ENCODE results near the gene LFNG.
A peak's percentile ranks its signal among the peaks of the same experiment; 100 is the strongest.

Gene LFNG

GRCh38 chr7:2519119-2519930 is at the start of gene LFNG:
LFNG (plus strand) TSS chr7:2519774; CDS start chr7:2519862, 88 bp downstream.
- DNase-seq (ENCODE audit: low read depth) = peak; percentile 73

GRCh38 chr7:2470204-2471021 is 49.2 kb upstream of the LFNG start:
- DNase-seq (ENCODE audit: low read depth) = no peak

GRCh38 chr7:2471022-2471329 is 48.6 kb upstream of the LFNG start:
- DNase-seq (ENCODE audit: low read depth) = no peak

GRCh38 chr7:2471396-2471795 is 48.2 kb upstream of the LFNG start:
- no peak for DNase-seq (ENCODE audit: low read depth)

- no peak for DNase-seq (ENCODE audit: low read depth)
These were observed 46.8 kb upstream of the LFNG start for GRCh38 chr7:2472739-2473138.

- no peak for DNase-seq (ENCODE audit: low read depth)
These were observed 45.9 kb upstream of the LFNG start for GRCh38 chr7:2473496-2474180.

GRCh38 chr7:2474224-2474623 is 45.4 kb upstream of the LFNG start:
- no peak for DNase-seq (ENCODE audit: low read depth)

- DNase-seq (ENCODE audit: low read depth) = no peak
These were observed 44.5 kb upstream of the LFNG start for GRCh38 chr7:2474813-2475677.

- no peak for DNase-seq (ENCODE audit: low read depth)
These were observed 43.9 kb upstream of the LFNG start for GRCh38 chr7:2475678-2476015.

GRCh38 chr7:2476298-2476697 is 43.3 kb upstream of the LFNG start, which contains the start of gene GRIFIN:
GRIFIN (minus strand) TSS chr7:2476398; CDS start chr7:2476383, 15 bp downstream.
- no peak for DNase-seq (ENCODE audit: low read depth)

- DNase-seq (ENCODE audit: low read depth) = no peak
These were observed 42.7 kb upstream of the LFNG start for GRCh38 chr7:2476776-2477446.

- peak; percentile 88 for DNase-seq (ENCODE audit: low read depth)
These were observed 41.9 kb upstream of the LFNG start for GRCh38 chr7:2477447-2478398.

GRCh38 chr7:2478399-2478785 is 41.2 kb upstream of the LFNG start:
- no peak for DNase-seq (ENCODE audit: low read depth)

- no peak for DNase-seq (ENCODE audit: low read depth)
These were observed 40.8 kb upstream of the LFNG start for GRCh38 chr7:2478800-2479199.

- no peak for DNase-seq (ENCODE audit: low read depth)
These were observed 40.1 kb upstream of the LFNG start for GRCh38 chr7:2479276-2480069.

GRCh38 chr7:2480070-2480408 is 39.5 kb upstream of the LFNG start:
- no peak for DNase-seq (ENCODE audit: low read depth)

- no peak for DNase-seq (ENCODE audit: low read depth)
These were observed 38.4 kb upstream of the LFNG start for GRCh38 chr7:2481195-2481594.

- DNase-seq (ENCODE audit: low read depth) = no peak
These were observed 36.7 kb upstream of the LFNG start for GRCh38 chr7:2482725-2483451.

GRCh38 chr7:2483494-2483893 is 36.1 kb upstream of the LFNG start:
- DNase-seq (ENCODE audit: low read depth) = no peak
